Measurements from ENCODE around the gene ICAM1. TPM values are rescaled to one million over a fixed set of nuclear protein-coding genes. Genes with fewer than 3 reads are reported as not detected.

ICAM1 gene
- polyA plus RNA-seq, 2 of the 4 experiments (the other 2 are of a cell fraction): 1.2 to 1.4 TPM

DNA sequence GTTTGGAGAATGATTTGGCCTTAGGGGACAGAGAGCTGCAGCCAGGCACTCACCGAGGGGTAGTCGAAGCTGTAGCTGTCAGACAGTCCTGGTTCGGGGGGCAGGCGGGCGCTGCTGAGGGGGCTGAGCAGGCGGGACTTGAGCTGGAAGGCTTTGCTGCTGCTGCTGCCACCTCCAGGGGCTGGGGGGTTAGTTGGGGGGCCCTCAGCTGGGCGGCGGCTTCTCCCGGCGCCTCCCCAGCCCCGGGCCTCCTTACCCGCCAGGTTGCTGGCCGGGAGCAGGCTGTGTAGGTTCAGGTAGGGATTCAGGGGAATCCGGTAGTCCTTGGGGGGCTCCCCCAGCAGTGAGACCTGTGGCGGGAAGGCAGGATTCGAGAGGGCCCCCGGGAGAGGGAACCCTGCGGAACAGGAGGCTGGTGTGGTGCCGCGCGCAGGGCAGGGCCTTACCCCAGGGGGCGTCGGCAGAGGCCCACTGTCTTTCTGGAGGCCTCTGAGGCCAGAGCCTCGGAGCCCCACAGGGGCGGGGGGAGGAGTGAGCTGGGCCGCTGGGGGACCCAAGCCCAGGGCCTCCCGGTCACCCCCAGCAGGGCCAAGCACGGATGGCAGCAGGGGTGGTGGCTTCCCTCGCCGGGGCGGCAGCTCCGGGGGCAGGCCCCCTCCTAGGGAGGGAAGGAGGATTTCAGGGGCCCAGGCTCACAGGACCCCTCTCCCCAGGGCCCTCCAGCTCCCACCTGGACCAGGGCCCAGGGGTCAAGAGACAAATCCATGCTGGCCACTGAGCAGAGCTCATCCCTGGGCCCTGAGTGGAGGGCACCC lies 49.9 kb downstream of the ICAM1 start (continued):
- TF ChIP-seq, protein P1, sequence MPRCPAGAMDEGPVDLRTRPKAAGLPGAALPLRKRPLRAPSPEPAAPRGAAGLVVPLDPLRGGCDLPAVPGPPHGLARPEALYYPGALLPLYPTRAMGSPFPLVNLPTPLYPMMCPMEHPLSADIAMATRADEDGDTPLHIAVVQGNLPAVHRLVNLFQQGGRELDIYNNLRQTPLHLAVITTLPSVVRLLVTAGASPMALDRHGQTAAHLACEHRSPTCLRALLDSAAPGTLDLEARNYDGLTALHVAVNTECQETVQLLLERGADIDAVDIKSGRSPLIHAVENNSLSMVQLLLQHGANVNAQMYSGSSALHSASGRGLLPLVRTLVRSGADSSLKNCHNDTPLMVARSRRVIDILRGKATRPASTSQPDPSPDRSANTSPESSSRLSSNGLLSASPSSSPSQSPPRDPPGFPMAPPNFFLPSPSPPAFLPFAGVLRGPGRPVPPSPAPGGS (IDR thresholded peaks at IDR 0.05): no peak
- TF ChIP-seq SREBF2 (IDR thresholded peaks at IDR 0.05): no peak
- TF ChIP-seq ZFP36 (IDR thresholded peaks at IDR 0.05; ENCODE audit: borderline replicate concordance, partially characterized antibody): no peak

DNA sequence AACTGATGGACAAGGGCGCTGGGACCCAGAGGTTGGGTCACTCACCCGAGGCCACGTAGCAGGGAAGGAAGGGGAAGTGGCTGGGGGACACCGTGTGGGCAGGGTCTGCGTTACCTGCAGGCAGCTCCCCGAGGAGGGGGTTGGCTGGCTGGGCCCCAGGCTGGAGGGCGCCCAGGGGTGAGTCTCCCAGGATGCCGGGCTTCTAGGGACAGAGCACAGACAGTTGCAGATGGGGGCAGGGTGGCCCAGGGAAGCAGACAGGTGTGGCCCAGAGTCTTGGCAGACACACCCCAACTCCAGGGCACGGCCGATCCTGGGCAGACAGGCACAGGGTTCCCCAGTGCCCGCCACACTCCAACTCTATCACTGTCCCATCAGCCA lies 50.5 kb downstream of the ICAM1 start:
- no peaks in the 10 kb centered on the region for H3K9me3 ChIP-seq
- no peak overlapping the region for H3K27ac ChIP-seq
- no peak overlapping the region for H3K4me3 ChIP-seq
- no peak for TF ChIP-seq RARB (CRISPR knock-in tag; IDR thresholded peaks at IDR 0.05)
- no peak for TF ChIP-seq SREBF2 (IDR thresholded peaks at IDR 0.05)
- TF ChIP-seq RFX5 (IDR thresholded peaks at IDR 0.05): no peak
- DNase-seq (ENCODE audit: low read depth in 1 of 2, low spot score in 1 of 2) (no peak), FAIRE-seq (no peak), ATAC-seq (peak; percentile 11 to 19; a peak in 3 of 6 replicates)
- ChIA-PET CTCF (interaction anchor here (1.0 to 1.6 kb wide), 2 partner anchors 27 to 83 kb away, joined by 3 read pairs; no protein-coding TSS in a partner anchor), POLR2A (no interaction called here)
- 100% methylated on average over 5 of the region's 11 CpGs for WGBS (ENCODE audit: missing lambda C conversion rate)
- H3K4me1 ChIP-seq: peaks cover 2% of the 10 kb centered on the region; the same call in 1 of the 3 replicates
- H3K4me2 ChIP-seq: no peak overlapping the region

DNA sequence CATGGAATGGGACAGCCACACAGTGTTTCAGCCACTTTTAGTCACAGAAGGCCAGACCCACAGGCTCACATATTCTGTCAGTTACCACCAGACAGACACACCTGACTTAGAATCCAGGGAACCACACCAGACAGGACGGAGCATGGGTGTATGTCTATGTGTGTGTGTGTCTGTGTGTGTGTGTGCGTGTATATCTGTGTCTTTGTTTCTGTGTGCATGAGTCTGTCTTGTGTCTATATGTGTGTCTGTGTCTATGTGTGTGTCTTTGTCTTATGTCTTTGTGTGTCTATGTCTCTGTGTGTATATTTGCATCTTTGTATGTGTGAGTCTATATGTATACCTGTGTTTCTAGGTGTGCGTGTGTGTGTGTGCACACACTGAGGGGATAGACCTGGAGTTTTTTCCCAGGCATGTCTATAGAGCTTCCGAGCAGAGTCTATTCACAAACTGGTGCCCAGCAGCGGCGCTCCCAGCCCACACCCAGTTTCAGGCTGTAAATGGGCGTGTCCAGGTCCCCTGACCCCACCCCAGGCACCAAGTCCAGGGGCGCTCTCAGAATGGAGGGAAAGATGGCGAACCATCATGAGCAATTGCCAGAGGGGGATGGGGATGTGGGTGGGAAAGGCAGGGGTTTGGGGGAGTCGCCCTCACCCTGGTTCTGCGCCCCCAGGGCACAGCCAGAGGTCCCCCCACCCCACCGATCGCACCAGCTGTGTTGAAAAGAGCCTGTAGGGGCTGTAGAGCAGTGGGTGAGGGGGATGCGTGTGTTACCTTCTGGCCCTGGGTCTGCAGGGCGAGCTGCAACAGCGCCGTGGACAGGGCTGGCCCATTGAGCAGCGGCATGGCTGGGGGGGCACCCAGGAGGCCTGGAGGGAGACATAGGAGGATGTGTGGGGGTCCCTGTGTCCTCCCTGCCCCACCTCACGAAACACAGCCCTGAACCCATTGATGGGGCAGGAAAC lies 51.2 kb downstream of the ICAM1 start:
- Histone ChIP-seq H3K4me3 (no peak overlapping the region), H3K4me1 (no peaks in the 10 kb centered on the region), H3K4me2 (no peak overlapping the region), H3K27ac (no peak overlapping the region), H3K9me3 (no peaks in the 10 kb centered on the region)
- FAIRE-seq (no peak), ATAC-seq (peak; percentile 7 to 30; a peak in 4 of 6 replicates), DNase-seq (ENCODE audit: low read depth in 1 of 2, low spot score in 1 of 2) (no peak)
- ChIA-PET POLR2A (interaction anchor here (1.3 kb wide), 1 partner anchor 11 kb away, joined by 4 read pairs; the partner anchor contains the start of gene RAVER1), CTCF (interaction anchor here (1.1 to 1.6 kb wide), 2 partner anchors 26 to 73 kb away, joined by 3 read pairs; no protein-coding TSS in a partner anchor)
- WGBS (ENCODE audit: missing lambda C conversion rate): 95% methylated on average over 11 of the region's 19 CpGs
- TF ChIP-seq BHLHE40 (IDR thresholded peaks at IDR 0.05; ENCODE audit: low read depth, low read length) (no peak), EHMT2 (IDR thresholded peaks at IDR 0.05; ENCODE audit: low read depth) (no peak), NR3C1 (IDR thresholded peaks at IDR 0.05) (no peak), HOXB13 (CRISPR knock-in tag; IDR thresholded peaks at IDR 0.05; ENCODE audit: low read depth) (no peak), ZSCAN20 (CRISPR knock-in tag; IDR thresholded peaks at IDR 0.05) (no peak), TFCP2L1 (CRISPR knock-in tag; IDR thresholded peaks at IDR 0.05) (no peak), MAZ (IDR thresholded peaks at IDR 0.05; ENCODE audit: borderline replicate concordance, low read depth, low read length) (no peak), ZFP36 (IDR thresholded peaks at IDR 0.05; ENCODE audit: borderline replicate concordance, partially characterized antibody) (no peak), CHD4 (IDR thresholded peaks at IDR 0.05; ENCODE audit: borderline replicate concordance) (no peak), POLR2A (IDR thresholded peaks at IDR 0.05; ENCODE audit: low read length) (no peak), FOSL2 (IDR thresholded peaks at IDR 0.05) (no peak), FOSL2 (CRISPR knock-in tag; IDR thresholded peaks at IDR 0.05) (no peak), FOSB (CRISPR knock-in tag; IDR thresholded peaks at IDR 0.05) (no peak)
- TF ChIP-seq, protein P2, sequence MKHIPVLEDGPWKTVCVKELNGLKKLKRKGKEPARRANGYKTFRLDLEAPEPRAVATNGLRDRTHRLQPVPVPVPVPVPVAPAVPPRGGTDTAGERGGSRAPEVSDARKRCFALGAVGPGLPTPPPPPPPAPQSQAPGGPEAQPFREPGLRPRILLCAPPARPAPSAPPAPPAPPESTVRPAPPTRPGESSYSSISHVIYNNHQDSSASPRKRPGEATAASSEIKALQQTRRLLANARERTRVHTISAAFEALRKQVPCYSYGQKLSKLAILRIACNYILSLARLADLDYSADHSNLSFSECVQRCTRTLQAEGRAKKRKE (CRISPR knock-in tag; IDR thresholded peaks at IDR 0.05; ENCODE audit: low read depth): no peak
- TF ChIP-seq, protein P3, sequence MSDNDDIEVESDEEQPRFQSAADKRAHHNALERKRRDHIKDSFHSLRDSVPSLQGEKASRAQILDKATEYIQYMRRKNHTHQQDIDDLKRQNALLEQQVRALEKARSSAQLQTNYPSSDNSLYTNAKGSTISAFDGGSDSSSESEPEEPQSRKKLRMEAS (IDR thresholded peaks at IDR 0.05): no peak
- TF ChIP-seq, protein P4, sequence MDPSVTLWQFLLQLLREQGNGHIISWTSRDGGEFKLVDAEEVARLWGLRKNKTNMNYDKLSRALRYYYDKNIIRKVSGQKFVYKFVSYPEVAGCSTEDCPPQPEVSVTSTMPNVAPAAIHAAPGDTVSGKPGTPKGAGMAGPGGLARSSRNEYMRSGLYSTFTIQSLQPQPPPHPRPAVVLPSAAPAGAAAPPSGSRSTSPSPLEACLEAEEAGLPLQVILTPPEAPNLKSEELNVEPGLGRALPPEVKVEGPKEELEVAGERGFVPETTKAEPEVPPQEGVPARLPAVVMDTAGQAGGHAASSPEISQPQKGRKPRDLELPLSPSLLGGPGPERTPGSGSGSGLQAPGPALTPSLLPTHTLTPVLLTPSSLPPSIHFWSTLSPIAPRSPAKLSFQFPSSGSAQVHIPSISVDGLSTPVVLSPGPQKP (IDR thresholded peaks at IDR 0.05; ENCODE audit: low read depth, low read length): no peak
- TF ChIP-seq, protein P5, sequence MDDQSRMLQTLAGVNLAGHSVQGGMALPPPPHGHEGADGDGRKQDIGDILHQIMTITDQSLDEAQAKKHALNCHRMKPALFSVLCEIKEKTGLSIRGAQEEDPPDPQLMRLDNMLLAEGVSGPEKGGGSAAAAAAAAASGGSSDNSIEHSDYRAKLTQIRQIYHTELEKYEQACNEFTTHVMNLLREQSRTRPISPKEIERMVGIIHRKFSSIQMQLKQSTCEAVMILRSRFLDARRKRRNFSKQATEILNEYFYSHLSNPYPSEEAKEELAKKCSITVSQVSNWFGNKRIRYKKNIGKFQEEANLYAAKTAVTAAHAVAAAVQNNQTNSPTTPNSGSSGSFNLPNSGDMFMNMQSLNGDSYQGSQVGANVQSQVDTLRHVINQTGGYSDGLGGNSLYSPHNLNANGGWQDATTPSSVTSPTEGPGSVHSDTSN (IDR thresholded peaks at IDR 0.05): no peak
- TF ChIP-seq, protein P6, sequence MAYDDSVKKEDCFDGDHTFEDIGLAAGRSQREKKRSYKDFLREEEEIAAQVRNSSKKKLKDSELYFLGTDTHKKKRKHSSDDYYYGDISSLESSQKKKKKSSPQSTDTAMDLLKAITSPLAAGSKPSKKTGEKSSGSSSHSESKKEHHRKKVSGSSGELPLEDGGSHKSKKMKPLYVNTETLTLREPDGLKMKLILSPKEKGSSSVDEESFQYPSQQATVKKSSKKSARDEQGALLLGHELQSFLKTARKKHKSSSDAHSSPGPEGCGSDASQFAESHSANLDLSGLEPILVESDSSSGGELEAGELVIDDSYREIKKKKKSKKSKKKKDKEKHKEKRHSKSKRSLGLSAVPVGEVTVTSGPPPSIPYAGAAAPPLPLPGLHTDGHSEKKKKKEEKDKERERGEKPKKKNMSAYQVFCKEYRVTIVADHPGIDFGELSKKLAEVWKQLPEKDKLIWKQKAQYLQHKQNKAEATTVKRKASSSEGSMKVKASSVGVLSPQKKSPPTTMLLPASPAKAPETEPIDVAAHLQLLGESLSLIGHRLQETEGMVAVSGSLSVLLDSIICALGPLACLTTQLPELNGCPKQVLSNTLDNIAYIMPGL (CRISPR knock-in tag; IDR thresholded peaks at IDR 0.05; ENCODE audit: borderline replicate concordance): no peak
